ENCODE data around the gene TMEM147.

- TF ChIP-seq POLR2A (IDR thresholded peaks at IDR 0.05) (no peak), CTCF (IDR thresholded peaks at IDR 0.05) (no peak)
Measured at GRCh38 chr19:35556025-35556590, 10.7 kb downstream of the TMEM147 start.
